Activated naive CD8-positive, alpha-beta T cell treated with anti-CD3 and anti-CD28 coated beads, Interleukin-2, amount 50 U/mL, for 16 hours (primary cell): Measurements from ENCODE around the gene PLXNA2.

Source experiments
- DNase-seq: peaks from one replicate; pipeline ENCODE4 v3.0.0-alpha.2; 2020; ENCODE audit warnings: low read depth, low spot score

The PLXNA2 gene

GRCh38 chr1:208066583-208066982 is 177.6 kb downstream of the PLXNA2 start:
- DNase-seq = no peak

- no peak for DNase-seq
Measured at GRCh38 chr1:208065862-208066261, 178.3 kb downstream of the PLXNA2 start.

GRCh38 chr1:208061632-208062031 is 182.6 kb downstream of the PLXNA2 start:
- DNase-seq = no peak

GRCh38 chr1:208061118-208061517 is 183.1 kb downstream of the PLXNA2 start:
- DNase-seq = no peak

- DNase-seq = no peak
Measured at GRCh38 chr1:208060215-208060869, 183.8 kb downstream of the PLXNA2 start.

- DNase-seq = no peak
Measured at GRCh38 chr1:208059409-208060001, 184.7 kb downstream of the PLXNA2 start.

GRCh38 chr1:208058756-208059155 is 185.4 kb downstream of the PLXNA2 start:
- no peak for DNase-seq

- no peak for DNase-seq
Measured at GRCh38 chr1:208058267-208058666, 185.9 kb downstream of the PLXNA2 start.

- no peak for DNase-seq
Measured at GRCh38 chr1:208057056-208057455, 187.1 kb downstream of the PLXNA2 start.

- no peak for DNase-seq
Measured at GRCh38 chr1:208055535-208055934, 188.6 kb downstream of the PLXNA2 start.

- no peak for DNase-seq
Measured at GRCh38 chr1:208054911-208055379, 189.2 kb downstream of the PLXNA2 start.

- DNase-seq = no peak
Measured at GRCh38 chr1:208054485-208054884, 189.7 kb downstream of the PLXNA2 start.

- DNase-seq = no peak
Measured at GRCh38 chr1:208053661-208054060, 190.5 kb downstream of the PLXNA2 start.

GRCh38 chr1:208052926-208053407 is 191.2 kb downstream of the PLXNA2 start:
- no peak for DNase-seq

- DNase-seq = no peak
Measured at GRCh38 chr1:208052135-208052534, 192.0 kb downstream of the PLXNA2 start.

GRCh38 chr1:208051651-208052050 is 192.5 kb downstream of the PLXNA2 start:
- DNase-seq = no peak

GRCh38 chr1:208048904-208049303 is 195.3 kb downstream of the PLXNA2 start:
- no peak for DNase-seq

- DNase-seq = no peak
Measured at GRCh38 chr1:208047975-208048374, 196.2 kb downstream of the PLXNA2 start.

- DNase-seq = no peak
Measured at GRCh38 chr1:208047476-208047934, 196.7 kb downstream of the PLXNA2 start.

GRCh38 chr1:208045463-208046260 is 198.5 kb downstream of the PLXNA2 start:
- no peak for DNase-seq

- no peak for DNase-seq
Measured at GRCh38 chr1:208044589-208045462, 199.4 kb downstream of the PLXNA2 start.
